GM20000 (cell line): ENCODE results near the gene KHSRP.

ENCODE experiments used
- DNase-seq: peaks from one replicate; pipeline ENCODE4 v3.0.0; 2012; ENCODE audit warnings: low spot score
- TF ChIP-seq, protein P1 (sequence below): IDR thresholded peaks from 2 replicates; pipeline ENCODE4 v1.5.1; 2012; ENCODE audit warnings: mild to moderate bottlenecking, control low read depth; ENCODE audit errors: extremely low read depth, missing control alignments

The KHSRP gene

DNA sequence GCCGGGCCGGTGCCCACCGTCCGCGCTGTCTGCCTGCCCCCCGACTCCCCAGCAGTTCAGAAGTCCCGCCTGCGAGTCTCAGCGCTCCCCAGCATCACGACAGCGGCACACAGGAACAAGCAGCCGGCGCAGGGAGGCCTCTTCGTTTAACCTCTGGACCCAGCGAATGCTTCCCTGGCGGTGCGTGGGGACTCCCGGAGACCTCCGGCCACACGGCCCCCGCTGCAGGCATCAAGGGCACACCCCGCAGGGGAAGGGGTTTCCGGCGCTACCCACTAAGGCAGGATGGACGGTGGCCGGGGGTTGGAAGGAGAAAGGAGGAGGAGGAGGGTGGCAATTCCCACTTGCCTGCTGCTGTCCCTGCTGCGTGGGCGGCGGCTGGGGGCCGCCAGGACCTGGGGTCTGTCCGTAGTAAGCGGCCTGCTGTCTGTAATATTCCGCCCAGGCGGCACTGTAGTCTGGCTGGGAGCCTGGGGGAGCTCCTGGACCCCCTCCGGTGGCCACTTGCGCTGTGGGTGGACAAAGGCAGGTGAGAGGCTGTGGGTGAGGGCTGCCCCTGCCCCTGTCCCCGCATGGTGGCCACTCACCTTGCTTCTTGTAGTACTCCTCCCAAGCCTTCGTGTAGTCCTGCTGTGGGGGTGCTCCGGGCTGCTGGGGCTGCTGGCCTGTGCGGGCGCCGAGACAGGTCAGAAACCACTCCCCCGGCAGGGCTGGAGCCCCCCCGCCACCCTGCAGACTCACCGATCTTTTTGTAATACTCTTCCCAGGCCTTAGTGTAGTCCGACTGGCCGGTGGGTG, 9.6 kb downstream of the KHSRP start:
- TF ChIP-seq, protein P1, sequence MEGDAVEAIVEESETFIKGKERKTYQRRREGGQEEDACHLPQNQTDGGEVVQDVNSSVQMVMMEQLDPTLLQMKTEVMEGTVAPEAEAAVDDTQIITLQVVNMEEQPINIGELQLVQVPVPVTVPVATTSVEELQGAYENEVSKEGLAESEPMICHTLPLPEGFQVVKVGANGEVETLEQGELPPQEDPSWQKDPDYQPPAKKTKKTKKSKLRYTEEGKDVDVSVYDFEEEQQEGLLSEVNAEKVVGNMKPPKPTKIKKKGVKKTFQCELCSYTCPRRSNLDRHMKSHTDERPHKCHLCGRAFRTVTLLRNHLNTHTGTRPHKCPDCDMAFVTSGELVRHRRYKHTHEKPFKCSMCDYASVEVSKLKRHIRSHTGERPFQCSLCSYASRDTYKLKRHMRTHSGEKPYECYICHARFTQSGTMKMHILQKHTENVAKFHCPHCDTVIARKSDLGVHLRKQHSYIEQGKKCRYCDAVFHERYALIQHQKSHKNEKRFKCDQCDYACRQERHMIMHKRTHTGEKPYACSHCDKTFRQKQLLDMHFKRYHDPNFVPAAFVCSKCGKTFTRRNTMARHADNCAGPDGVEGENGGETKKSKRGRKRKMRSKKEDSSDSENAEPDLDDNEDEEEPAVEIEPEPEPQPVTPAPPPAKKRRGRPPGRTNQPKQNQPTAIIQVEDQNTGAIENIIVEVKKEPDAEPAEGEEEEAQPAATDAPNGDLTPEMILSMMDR = no peak
- DNase-seq = peak; percentile 39

DNA sequence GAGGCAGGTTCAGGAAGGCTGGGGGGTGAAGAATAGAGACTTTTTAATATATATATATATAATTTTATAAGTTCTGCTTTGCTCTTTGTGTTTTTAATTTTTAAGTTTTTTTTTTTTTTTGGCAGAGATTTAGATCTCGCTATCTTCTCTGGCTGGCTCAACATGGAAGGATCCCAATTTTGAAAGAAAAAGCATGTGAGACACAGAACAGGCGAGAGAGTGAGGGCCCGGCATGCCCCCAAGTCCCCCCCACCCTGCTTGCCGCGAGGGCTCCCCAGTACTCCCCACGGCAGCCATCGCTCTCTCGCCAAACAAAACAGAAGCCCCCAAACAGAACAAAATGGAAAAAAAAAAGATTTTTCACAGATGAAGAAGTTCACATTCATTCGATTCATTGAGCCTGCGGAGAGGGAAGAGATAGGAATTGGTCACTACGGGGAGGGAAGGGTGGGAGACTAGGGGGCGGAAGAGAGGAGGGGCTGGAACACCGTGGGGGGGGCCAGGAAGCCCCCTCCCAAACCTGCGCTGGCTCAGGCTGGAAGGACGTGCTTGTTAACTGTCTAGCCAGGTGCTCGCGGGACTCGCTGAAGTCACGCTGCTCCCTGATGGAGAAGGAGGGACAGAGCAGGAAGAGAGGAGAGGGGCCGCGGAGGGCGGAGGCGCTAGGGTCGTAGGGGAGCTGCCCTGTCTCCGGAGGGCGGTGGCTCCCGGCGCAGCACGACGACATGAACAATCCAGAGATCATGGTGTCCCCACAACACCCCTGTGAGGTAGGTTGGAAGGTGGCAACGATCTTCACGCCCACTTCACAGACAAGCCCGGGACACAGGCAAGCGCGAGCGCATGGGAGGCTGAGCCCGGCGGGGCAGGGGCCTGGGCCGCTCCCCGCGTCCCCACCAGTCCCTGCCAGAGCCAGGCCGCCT, 10.6 kb downstream of the KHSRP start:
- peak; percentile 13 for DNase-seq
- TF ChIP-seq, protein P1 = no peak

DNA sequence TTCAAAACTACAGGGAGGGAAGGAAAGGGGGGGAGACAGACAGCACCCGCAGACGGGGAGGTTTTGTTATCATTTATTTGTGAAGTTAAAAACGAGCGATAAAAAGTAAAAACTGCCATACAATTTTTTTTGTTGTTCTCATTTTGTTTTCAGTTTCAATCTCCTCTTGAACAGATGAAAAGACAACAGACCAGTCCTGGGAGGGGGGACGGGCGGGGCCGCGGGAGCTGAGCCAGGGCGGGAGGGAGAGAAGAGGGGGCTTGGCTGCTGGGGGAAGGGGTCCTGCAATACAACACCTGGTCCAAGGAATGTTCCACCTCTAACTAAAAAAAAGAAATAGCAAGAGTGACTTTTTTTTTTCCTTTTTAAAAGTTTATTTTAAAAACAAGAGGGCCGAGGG, 11.3 kb downstream of the KHSRP start:
- TF ChIP-seq, protein P1 = no peak
- DNase-seq = no peak

DNA sequence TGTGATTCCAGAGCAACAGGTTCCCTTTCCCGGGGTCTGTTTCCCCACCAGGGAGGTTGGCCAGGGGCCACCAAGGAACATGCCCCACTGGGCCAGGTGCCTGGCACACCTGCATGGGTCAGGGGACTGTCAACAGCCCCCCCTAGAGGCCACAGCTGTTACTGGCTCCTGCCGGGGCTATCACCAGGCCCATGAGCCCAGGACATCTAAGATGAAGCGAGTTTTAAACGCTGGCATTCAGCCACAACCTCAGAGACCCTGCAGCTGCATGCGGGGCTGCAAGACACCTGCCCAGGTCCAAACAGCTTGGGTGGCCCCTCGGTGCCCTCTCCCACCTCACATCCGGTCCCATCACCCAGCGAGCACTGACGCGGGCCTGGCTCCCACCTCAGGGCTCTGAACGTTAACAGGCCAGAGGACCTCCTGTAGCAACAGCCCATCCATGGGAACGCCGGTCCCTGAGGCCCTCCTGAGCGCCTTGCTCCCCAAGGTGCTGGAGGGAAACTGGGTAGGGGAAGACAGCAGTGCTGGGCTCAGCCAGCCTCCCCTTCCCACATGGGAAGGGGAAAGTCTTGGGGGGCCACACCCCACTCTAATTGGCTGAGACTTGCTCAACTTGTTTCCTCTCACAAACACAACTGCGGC, 12.0 kb downstream of the KHSRP start:
- DNase-seq = peak; percentile 69

DNA sequence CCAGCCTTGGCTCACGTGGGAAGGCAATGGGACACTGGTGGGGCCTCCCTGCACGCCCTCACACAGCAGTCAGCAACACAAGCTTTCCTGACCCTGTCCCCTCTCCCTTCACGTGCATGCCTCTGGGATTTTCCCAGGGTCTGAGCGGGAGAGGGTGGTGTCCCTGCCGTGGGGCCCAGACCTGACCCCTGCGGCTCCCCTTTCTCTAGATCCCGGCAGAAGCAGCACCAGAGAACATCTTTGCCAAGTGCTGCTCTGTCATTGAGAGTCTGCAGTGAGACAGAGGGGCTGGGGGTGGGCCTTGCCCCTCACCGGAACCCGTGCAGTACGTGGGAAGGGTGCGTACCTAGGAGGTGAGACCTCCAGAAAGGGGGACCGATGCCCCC, 12.6 kb downstream of the KHSRP start:
- no peak for DNase-seq

More for the DNA sequence above, 12.0 kb downstream of the KHSRP start:
- TF ChIP-seq, protein P1 = peak; percentile 39

DNA sequence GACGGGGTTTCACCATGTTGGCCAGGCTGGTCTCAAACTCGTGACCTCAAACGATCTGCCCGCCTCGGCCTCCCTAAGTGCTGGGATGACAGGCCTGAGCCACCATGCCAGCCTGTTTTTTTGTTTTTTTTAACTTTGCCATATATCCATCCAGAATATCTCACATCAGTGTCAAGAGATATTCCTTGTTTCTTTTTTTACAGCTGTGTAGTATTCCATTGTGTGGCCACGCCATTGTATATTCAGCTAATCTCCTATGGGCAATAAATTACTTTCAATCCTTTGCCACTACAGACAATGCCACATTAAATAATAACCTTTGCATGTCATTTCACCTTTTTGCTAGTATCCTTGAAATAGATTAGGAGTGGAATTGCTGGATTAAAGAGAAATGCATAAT, 15.3 kb downstream of the KHSRP start:
- DNase-seq = no peak
- TF ChIP-seq, protein P1 = no peak

More for the DNA sequence above, 12.6 kb downstream of the KHSRP start:
- TF ChIP-seq, protein P1 = no peak
